Hematopoietic multipotent progenitor cell treated with erythropoietin and hydrocortisone succinate and interleukin-3 and kit ligand, for 17 days (in vitro differentiated cells): Measurements from ENCODE around the gene DTYMK.

ENCODE experiments used
- DNase-seq: peaks from one replicate; pipeline ENCODE4 v3.0.0-alpha.2; 2015; ENCODE audit warnings: low spot score

Gene DTYMK

GRCh38 chr2:241649404-241649803 is 37.2 kb downstream of the DTYMK start:
- no peak for DNase-seq

DNA sequence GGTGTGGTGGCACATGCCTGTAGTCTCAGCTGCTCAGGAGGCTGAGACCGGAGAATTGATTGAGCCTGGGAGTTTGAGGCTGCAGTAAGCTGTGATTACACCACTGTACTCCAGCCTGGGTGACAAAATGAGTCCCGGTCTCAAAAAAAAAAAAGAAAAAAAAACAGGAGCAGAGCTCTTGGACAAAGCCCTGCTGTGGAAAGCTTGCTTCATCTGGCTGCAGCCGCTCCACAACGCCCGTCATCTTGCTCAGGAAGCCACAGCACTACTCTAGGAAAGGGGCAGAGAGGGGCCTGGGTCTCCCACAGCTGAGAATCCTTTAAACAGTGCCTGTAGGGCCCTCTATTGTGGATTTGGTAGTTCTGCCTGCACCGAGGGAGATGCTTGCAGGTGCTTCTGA is 38.2 kb downstream of the DTYMK start:
- no peak for DNase-seq

DNA sequence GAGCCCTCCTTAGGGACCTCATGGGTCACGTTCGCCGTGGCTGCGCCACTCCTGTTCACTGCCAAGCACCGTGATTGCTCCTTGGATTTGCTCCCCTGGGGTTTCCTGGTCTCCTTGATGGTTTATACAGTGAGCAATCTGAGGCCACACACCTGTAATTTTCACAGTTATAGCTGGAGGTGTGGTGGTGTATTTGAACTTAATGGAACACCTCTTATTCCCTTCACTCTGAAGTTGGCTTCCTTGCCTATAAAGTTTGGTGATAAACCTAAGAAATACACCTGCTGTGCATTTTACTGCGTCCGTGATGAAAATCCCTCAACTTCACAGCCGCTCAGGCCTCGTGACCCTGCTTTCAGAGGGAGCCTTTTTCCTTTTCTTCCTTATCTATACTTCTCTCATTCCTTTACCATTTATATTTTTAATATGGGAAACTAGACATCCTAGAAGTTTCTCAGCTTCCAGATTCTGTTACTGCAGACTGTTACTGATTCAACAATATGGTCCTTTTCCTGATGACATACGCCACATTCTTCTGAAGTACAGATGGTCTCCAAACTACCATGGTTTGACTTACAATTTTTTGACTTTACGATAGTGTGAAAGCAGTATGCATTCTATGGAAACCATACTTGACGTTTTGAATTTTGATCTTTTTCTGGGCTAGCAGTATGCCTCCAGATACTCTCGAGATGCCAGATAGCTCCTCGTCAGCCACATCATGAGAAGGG is 40.5 kb downstream of the DTYMK start:
- no peak for DNase-seq

DNA sequence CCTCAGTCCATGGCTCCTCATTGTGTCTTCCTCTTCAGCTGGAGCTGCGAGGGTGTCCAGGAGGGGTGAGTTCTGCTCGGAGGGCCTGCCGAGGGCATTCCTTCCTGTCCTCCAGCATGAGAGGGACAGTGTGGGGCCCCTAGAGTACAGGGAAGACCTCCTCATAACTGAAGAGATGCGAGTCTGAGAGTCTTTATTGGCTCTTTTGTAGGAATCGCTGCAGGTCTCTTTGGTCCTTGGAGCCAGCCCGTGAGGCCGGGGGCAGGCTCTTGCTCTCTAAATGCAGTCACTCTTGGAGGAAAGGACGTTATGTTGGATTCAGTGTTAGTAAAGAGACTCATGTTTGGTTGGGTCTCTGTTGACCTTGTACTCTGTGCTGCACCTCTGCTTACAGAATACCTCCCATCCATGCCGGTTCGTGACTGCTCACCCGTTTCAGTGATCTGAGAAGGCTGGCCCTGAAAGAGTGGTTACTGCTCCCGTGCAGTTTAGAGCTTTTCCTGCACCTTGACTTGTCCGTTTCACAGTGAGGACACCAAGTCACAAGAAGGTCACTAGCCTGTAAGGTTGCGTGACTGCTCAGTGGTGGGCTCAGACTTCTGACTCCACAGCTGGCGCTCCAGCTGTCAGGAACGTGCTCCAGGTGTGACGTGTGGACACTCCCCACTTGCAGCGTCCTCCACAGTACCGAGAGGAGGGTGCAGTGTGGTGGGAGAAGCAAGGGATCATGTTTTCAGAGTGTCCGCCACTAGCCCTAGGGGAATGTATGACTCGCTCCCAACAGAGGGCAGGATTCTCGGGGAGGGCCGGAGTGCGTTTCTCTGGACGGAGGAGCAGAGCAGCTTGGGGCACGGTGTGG is 41.3 kb downstream of the DTYMK start:
- DNase-seq: no peak

GRCh38 chr2:241641631-241642030 is 45.0 kb downstream of the DTYMK start:
- no peak for DNase-seq

GRCh38 chr2:241640165-241640795 is 46.3 kb downstream of the DTYMK start:
- no peak for DNase-seq

- DNase-seq: no peak
These were observed 47.2 kb downstream of the DTYMK start for GRCh38 chr2:241639385-241639784.

GRCh38 chr2:241638940-241639339 is 47.7 kb downstream of the DTYMK start:
- DNase-seq: no peak

DNA sequence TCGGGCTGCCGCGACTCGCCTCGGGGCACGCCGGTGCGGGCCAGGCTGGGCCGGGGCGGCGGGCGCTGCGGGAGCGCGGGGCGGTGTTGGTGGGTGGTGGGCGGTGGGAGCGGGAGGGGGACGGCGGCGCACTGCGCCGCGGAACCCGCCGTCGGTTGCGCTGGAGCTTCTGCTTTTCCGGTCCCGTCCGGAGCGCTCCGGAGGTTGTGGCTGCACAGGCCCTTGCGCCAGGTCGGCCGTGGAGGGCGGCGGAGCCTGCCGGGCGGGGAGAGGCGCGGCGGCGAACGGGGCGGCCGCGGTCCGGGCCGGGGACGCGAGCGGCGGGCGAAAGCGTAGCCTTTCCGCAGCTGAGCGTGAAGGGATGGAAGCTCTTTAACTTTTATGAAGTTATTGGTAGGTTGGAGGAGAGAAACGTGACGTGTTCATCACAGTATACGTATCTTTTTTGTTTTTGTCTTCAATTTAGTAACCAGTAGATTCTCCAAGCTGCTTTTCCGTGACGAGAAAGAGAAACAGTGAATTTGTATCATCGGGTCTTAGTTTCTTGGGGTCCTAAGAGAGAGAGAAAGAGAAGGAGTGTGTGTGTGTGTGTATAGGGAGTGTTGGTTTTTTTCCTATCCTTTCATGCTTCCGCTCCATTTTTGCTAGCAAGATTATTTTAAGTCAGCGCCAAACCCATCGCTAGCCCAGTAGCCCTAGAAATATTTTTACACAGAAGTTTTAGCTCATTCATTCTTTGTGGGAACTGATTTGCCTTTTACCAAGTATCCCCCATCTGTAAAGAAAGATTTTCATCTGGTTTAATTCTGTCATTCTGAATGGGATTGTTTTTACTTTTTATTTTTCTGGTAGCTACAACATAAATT is 48.6 kb downstream of the DTYMK start:
- DNase-seq: no peak

GRCh38 chr2:241637018-241637794 is 49.4 kb downstream of the DTYMK start, which contains the start of the genes ATG4B and THAP4:
Gene ATG4B (plus strand): TSS chr2:241637693. CDS start chr2:241637715, 22 bp downstream.
Gene THAP4 (minus strand): TSS chr2:241637158. CDS start chr2:241637017, 141 bp downstream.
- peak; percentile 81 for DNase-seq

DNA sequence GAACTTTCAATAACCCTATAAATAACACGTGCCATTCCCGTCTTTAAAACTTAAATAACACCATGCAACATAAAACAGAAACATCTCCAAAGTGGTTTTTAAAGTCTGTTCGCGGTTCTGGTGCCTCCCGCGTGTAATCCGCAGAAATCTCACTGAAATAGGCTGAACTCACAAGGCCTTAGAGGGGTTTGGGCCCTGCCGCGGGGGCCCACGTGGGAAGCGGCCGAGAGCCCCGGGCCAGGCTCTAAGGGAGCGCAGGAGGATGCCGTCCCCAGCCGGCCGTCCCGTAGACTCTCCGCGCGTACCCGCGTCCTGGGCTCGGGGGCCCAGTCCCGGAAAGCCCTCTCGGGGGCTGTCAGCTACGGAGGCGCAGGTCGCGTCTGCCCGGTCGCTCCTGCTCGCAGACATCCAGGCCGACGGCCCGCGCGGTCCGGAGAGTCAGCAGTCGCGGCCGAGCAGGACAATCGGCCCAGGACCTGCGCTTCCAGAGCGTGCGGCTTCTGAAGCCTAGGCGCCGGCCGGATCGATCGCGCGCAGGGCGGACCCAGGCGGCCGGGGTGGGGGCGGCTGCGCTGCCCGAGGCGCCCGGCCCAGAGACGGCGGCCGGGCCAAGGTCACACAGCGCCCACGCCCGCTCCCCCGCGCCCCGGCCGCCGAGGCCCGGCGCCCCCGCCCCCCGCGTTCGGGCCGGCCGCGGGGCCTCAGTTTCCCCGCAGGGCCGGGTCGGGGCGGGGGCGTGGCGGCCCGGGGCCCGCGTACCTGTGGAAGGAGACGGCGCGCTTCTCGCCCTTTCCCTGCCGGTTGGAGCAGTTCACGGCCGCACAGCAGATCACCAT is 50.2 kb downstream of the DTYMK start:
- DNase-seq: no peak

DNA sequence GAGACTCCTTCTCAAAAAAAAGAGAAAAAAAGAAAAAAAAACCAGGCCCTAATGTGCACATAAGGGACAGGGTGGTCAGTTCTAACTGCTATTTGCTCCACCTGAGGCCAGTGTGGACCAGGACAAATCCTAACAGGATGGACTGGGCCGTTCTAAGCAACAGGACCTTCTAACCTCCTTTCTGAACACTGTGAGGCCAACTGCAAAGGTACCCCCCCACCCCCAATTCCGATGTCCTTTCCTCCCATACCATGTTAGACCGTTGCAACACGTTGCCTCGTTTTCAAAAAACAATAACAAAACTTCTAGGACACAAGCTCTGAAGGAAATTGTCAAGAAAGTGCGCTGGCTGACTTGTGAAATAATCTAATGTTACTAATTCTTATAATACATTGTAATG is 50.9 kb downstream of the DTYMK start:
- no peak for DNase-seq

DNA sequence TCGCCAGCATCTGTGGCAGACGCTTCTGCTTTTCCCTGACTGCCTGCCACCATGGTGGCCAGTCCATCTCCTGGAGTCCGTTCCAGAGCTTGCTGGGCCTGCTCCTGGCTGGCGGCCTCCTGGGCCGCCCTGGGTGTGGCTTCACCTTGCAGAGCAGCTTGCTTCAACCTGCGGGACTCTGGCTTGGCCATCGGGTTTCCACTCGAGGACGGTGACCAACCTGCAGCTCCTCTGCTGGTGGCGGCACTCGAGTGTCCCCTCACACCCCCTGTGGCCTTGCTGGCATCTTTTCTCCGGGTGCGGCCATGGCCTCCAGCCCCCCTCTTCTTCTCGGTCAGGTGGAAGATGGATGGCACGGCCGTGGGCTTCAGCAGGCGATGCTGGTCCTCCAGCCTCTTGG is 53.1 kb downstream of the DTYMK start:
- no peak for DNase-seq

GRCh38 chr2:241632478-241633325 is 53.9 kb downstream of the DTYMK start:
- no peak for DNase-seq

DNA sequence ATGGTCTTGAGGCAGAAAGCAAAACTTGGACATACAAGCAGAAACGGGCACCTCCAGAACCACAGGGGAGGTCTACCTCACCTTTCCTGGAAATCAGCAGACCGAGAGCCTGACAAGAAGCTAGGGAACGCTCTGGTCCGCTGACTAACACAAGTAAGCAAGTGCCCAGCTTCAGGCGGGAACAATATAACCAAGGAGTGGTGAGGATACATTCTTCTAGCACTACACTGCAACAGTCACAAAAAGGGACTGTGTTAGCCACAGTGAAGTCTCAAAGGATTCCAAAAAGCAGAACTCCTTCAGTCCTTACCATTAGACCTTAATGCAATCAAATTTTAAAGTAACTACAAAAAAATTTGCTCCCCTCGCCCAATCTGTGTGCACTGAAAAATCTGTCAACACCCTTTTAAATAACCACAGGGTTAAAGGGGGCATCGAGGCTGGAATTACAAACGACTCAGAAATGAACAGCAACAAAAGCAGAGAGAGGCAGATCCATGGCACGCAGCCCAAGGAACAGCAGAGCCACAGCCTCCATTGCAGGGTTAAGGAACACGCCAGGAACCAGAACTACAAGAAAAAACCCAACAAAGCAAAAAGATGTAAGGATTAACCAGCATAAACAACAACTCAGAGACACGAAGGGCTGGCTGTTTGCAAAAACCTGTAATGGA is 56.7 kb downstream of the DTYMK start:
- no peak for DNase-seq

DNA sequence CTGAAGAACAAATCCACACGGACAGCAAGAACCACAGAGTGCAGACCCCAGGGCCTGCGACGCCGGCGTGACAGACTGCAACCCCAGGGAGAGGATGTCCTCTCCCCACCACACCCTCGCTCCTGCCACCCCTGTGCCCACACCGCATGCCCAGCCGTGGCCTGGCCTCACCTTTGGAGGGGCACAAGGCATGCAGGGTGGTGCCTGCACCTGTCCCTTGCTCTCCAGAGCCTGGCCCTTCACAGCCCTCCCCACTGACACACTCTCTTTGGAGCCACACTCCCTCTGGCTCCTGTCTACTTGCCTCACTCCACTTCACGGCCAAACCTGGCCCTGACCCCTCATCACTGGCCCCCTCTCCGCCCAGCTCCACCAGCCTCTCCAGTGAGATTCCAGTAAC is 58.9 kb downstream of the DTYMK start:
- no peak for DNase-seq
